K562 (cell line): ENCODE data around the gene NUP107. TPM values are rescaled to one million over a fixed set of nuclear protein-coding genes. Genes with fewer than 3 reads are reported as not detected.

Source experiments
- ATAC-seq: fragments of 200-7000 bp; cut with Tn5 transposase; 3 replicates; pipeline ENCODE4 v1.9.1; 2020; ENCODE audit warnings: moderate library complexity
- BruUV-seq: library from RNA; stranded (reverse); fragments of 400-500 nt; replicated peaks from 2 replicates; lab custom pipeline; 2021; lab: Mats Ljungman, UMichigan
- CTCF ChIA-PET: fragments of 300-600 bp; formaldehyde crosslinking; extraction: SDS; loops from one replicate; lab custom pipeline; 2021; ENCODE audit warnings: low intra/inter-chr PET ratio; lab: Yijun Ruan, JAX
- POLR2A ChIA-PET: fragments of 300-600, 350-650 bp; sonication (Branson Sonifier 250); formaldehyde crosslinking; extraction: SDS; loops from one replicate; lab custom pipeline; 2021; ENCODE audit warnings: antibody characterized with exemption, inconsistent platforms; lab: Yijun Ruan, JAX
- DNase-seq, 4 experiments: peaks; one replicate each; pipeline versions ENCODE4 v3.0.0 to v3.0.0-alpha.2; 2011 to 2018; ENCODE audit warnings: low spot score in 3 of 4, mixed read lengths in 3 of 4; ENCODE audit errors: extremely low read depth in 1 of 4
- FAIRE-seq: peaks from 2 replicates; lab custom pipeline; 2011; peaks lifted over from hg19 to GRCh38; lab: Jason Lieb, UNC
- H2AFZ ChIP-seq: 2 replicates; pipeline ENCODE4 v1.6.0; 2011; ENCODE audit warnings: low read depth, low read length, control low read depth, inconsistent platforms
- H3K27ac ChIP-seq: fragments of 200-600 bp; 3 replicates; pipeline ENCODE4 v1.8.0; 2011; ENCODE audit warnings: low read depth, mild to moderate bottlenecking, control low read depth, inconsistent platforms, low read length, moderate library complexity, mixed read lengths; ENCODE audit errors: extremely low read depth
- H3K27me3 ChIP-seq, 2 experiments: fragments of 300-600 bp in 1 of 2; 2 replicates in 1 of 2; 3 replicates in 1 of 2; pipeline versions ENCODE4 v1.6.0 to v1.8.0; 2011; ENCODE audit warnings: inconsistent platforms in 2 of 2, low read length in 2 of 2, mild to moderate bottlenecking in 1 of 2, mixed read lengths in 1 of 2, moderate library complexity in 1 of 2; ENCODE audit not compliant: control insufficient read depth in 2 of 2, insufficient read depth in 2 of 2
- H3K36me3 ChIP-seq: fragments of 300-600 bp; 3 replicates; pipeline ENCODE4 v1.8.0; 2011; ENCODE audit warnings: mild to moderate bottlenecking, low read length, inconsistent platforms; ENCODE audit not compliant: control insufficient read depth, insufficient read depth
- H3K4me1 ChIP-seq, 2 experiments: fragments of 200-600 bp in 1 of 2; replicated peaks in 1 of 2; 2 replicates in 1 of 2; 3 replicates in 1 of 2; pipeline versions ENCODE4 v1.5.1 to v1.8.0; 2011; ENCODE audit warnings: inconsistent platforms in 2 of 2, low read length in 2 of 2, mild to moderate bottlenecking in 1 of 2, mixed read lengths in 1 of 2, moderate library complexity in 1 of 2; ENCODE audit not compliant: control insufficient read depth in 2 of 2, insufficient read depth in 2 of 2
- H3K4me2 ChIP-seq: 2 replicates; pipeline ENCODE4 v1.6.1; 2011; ENCODE audit warnings: low read length, control low read depth, inconsistent platforms, mixed read lengths; ENCODE audit not compliant: insufficient read depth
- H3K4me3 ChIP-seq: fragments of 200-600 bp; sonication (generic), shearing (Covaris generic); 2 replicates; pipeline ENCODE4 v1.5.1; 2016; ENCODE audit warnings: control low read depth, inconsistent platforms
- H3K79me2 ChIP-seq: fragments of 200-600 bp; 3 replicates; pipeline ENCODE4 v1.8.0; 2011; ENCODE audit warnings: low read length, inconsistent platforms; ENCODE audit not compliant: control insufficient read depth, insufficient read depth
- H3K9ac ChIP-seq, 2 experiments: 2 replicates each; pipeline versions ENCODE4 v1.6.0 to v1.6.1; 2011; ENCODE audit warnings: low read depth in 2 of 2, low read length in 2 of 2, control low read depth in 1 of 2, inconsistent platforms in 1 of 2, mild to moderate bottlenecking in 1 of 2, mixed read lengths in 1 of 2; ENCODE audit not compliant: insufficient read depth in 1 of 2
- H3K9me1 ChIP-seq: one replicate; pipeline ENCODE4 v1.6.0; 2011; ENCODE audit warnings: inconsistent platforms, mild to moderate bottlenecking, low read length, moderate library complexity; ENCODE audit not compliant: control insufficient read depth, insufficient read depth
- H3K9me3 ChIP-seq: replicated peaks from 2 replicates; pipeline ENCODE4 v1.5.1; 2011; ENCODE audit warnings: low read depth, low read length, inconsistent platforms; ENCODE audit not compliant: control insufficient read depth, insufficient read depth
- H4K20me1 ChIP-seq: replicated peaks from 2 replicates; pipeline ENCODE4 v1.6.1; 2011; ENCODE audit warnings: low read length, inconsistent platforms, mixed read lengths; ENCODE audit not compliant: control insufficient read depth, insufficient read depth
- MITF ChIP-seq: IDR thresholded peaks from 2 replicates; pipeline ENCODE4 v1.6.1; 2014; ENCODE audit warnings: antibody characterized with exemption
- NCOA2 ChIP-seq, 2 experiments: fragments of 450-650 bp; IDR thresholded peaks; 2 replicates each; pipeline ENCODE4 v1.6.1; 2018; ENCODE audit warnings: mild to moderate bottlenecking in 2 of 2, moderate library complexity in 1 of 2; ENCODE audit not compliant: partially characterized antibody in 2 of 2
- NFE2 ChIP-seq: IDR thresholded peaks from 2 replicates; pipeline ENCODE4 v1.6.1; 2014; ENCODE audit warnings: antibody characterized with exemption, low read depth
- POLR2H ChIP-seq: IDR thresholded peaks from 2 replicates; pipeline ENCODE4 v1.6.1; 2016; ENCODE audit warnings: missing genetic modification characterization, low read depth, mild to moderate bottlenecking, control low read depth, missing compliant biosample characterization, moderate library complexity
- PRDM10 ChIP-seq: fragments of 450-650 bp; IDR thresholded peaks from 2 replicates; pipeline ENCODE4 v1.6.1; 2018; ENCODE audit not compliant: partially characterized antibody
- PURB ChIP-seq: sonication (generic); formaldehyde crosslinking; IDR thresholded peaks from 2 replicates; pipeline ENCODE4 v1.9.0; 2021; ENCODE audit warnings: low read depth, mild to moderate bottlenecking, missing genetic modification reagents
- TEAD2 ChIP-seq: fragments of 450-650 bp; IDR thresholded peaks from 2 replicates; pipeline ENCODE4 v1.6.1; 2016; ENCODE audit warnings: missing genetic modification characterization, control low read depth, missing compliant biosample characterization
- ZBTB1 ChIP-seq: sonication (generic); formaldehyde crosslinking; IDR thresholded peaks from 2 replicates; pipeline ENCODE4 v1.8.1; 2023; ENCODE audit warnings: missing genetic modification reagents, low read depth, mild to moderate bottlenecking, borderline replicate concordance
- ZNF197 ChIP-seq: fragments of 200-800 bp; sonication (Bioruptor generic); IDR thresholded peaks from 2 replicates; pipeline ENCODE4 v1.6.1; 2016; ENCODE audit warnings: low read depth, missing genetic modification characterization, missing compliant biosample characterization
- ZNF431 ChIP-seq: sonication (generic); formaldehyde crosslinking; IDR thresholded peaks from 2 replicates; pipeline ENCODE4 v1.8.0; 2022; ENCODE audit warnings: mild to moderate bottlenecking, missing genetic modification reagents
- ZNF592 ChIP-seq: fragments of 450-650 bp; IDR thresholded peaks from 2 replicates; pipeline ENCODE4 v1.6.1; 2017; ENCODE audit warnings: antibody characterized with exemption, mild to moderate bottlenecking
- ZNF766 ChIP-seq: fragments of 200-800 bp; sonication (Bioruptor generic); conservative IDR thresholded peaks from 2 replicates; pipeline ENCODE4 v1.6.1; 2016; ENCODE audit warnings: missing genetic modification characterization, missing compliant biosample characterization
- WGBS: fragments of 100-300 bp; shearing (Covaris generic); methylation state at CpG from one replicate; pipeline ENCODE4 v1.1.6; 2016; ENCODE audit warnings: low coverage, mixed read lengths; ENCODE audit not compliant: insufficient coverage; ENCODE audit errors: missing lambda C conversion rate; 5-methylcytosine and 5-hydroxymethylcytosine counted together
- in situ Hi-C: fragments of 300-500 bp; cut with MboI; formaldehyde crosslinking; loops from 4 replicates; pipeline ENCODE4 v1.15.0; 2018; ENCODE audit warnings: inconsistent platforms, mixed read lengths
- intact Hi-C: fragments of 100-400 bp; cut with micrococcal nuclease; formaldehyde crosslinking; loops from 2 replicates; pipeline ENCODE4 v1.14.2; 2022
- polyA plus RNA-seq, 8 experiments: library from polyadenylated mRNA; depleted of rRNA in 4 of 8; stranded (reverse) in 5 of 8; unstranded in 3 of 8; fragments of >200 nt; fragmentation: Nextera tagmentation in 2 of 8; fragmentation: Illumina TruSeq in 1 of 8; extraction: Ambion mirVana in 2 of 8; extraction: Trizol in 1 of 8; gene quantifications; 2 replicates each; pipeline versions ENCODE4 v1.2.1 to v1.2.3, GENCODE V29; 2011 to 2014; ENCODE audit warnings: inconsistent platforms in 1 of 8, missing spikeins in 1 of 8
- total RNA-seq, 7 experiments: library from RNA; depleted of rRNA in 6 of 7; stranded (reverse); fragments of >200 nt in 6 of 7; fragmentation: Illumina TruSeq in 2 of 7; extraction: Trizol in 2 of 7; gene quantifications; 2 replicates each; pipeline versions ENCODE4 v1.2.1 to v1.2.3, GENCODE V29; 2011 to 2021; ENCODE audit warnings: low replicate concordance in 1 of 7

The NUP107 gene
- total and polyA plus RNA-seq, 9 of the 15 experiments (the other 6 are each of a cell fraction or from before 2014, with no cell fraction given) = 129 to 277 (median 199) TPM

GRCh38 chr12:68745376-68745903 is 58.7 kb downstream of the NUP107 start:
- ATAC-seq (peak; percentile 5; the same call in 1 of the 3 replicates), DNase-seq (peak in 1 of 4 experiments; percentile 14), FAIRE-seq (no peak)
- TSS peak; percentile 78 for BruUV-seq
- WGBS = 18% methylated on average over 9 of the region's 9 CpGs
- no peaks in the 10 kb centered on the region for H3K27me3 ChIP-seq
- H4K20me1 ChIP-seq = no peaks in the 10 kb centered on the region
- H3K9ac ChIP-seq = peak overlapping the region; percentile 76 to 96; a peak in 3 of 4 replicates
- H3K9me1 ChIP-seq = no peaks in the 10 kb centered on the region
- POLR2A ChIA-PET = interaction anchor here (0.6 to 2.3 kb wide), 10 partner anchors 9 to 1163 kb away, joined by 3 to 21 read pairs (median 4); partner anchors contain the start of genes MDM2 and NUP107
- peak overlapping the region; percentile 94 for H3K4me2 ChIP-seq
- H3K4me3 ChIP-seq = peak overlapping the region; percentile 66
- H2AFZ ChIP-seq = peak overlapping the region; percentile 81
- no peaks in the 10 kb centered on the region for H3K9me3 ChIP-seq
- H3K79me2 ChIP-seq = peaks cover 19% of the 10 kb centered on the region
- peak overlapping the region; percentile 62 for H3K27ac ChIP-seq
- CTCF ChIA-PET = no interaction called here
- intact Hi-C loops = no loop called here
- H3K36me3 ChIP-seq = peaks cover 30% of the 10 kb centered on the region
- H3K4me1 ChIP-seq = peaks cover 2 to 7% of the 10 kb centered on the region in 2 experiments; a peak in 2 of 5 replicates
- in situ Hi-C loops = no loop called here
- TF ChIP-seq ZBTB1 = no peak
- TF ChIP-seq ZNF592 = peak; percentile 30; the same call in 1 of the 2 replicates
- TF ChIP-seq ZNF197 (CRISPR knock-in tag) = peak; percentile 65; the same call in 1 of the 2 replicates
- peak; percentile 61; the same call in 1 of the 2 replicates for TF ChIP-seq NFE2
- no peak for TF ChIP-seq MITF
- 0 out of 2 replicates have a peak, but pooled peaks have one; percentile 39 for TF ChIP-seq TEAD2 (tag)
- peak; percentile 77 for TF ChIP-seq PRDM10
- TF ChIP-seq ZNF766 (CRISPR knock-in tag) = peak; percentile 56; the same call in 1 of the 2 replicates
- TF ChIP-seq NCOA2 (IDR thresholded peaks at IDR 0.05; ENCODE audit: partially characterized antibody in 2 of 2) = peak in 1 of 2 experiments; percentile 85
- 0 out of 2 replicates have a peak, but pooled peaks have one; percentile 0 for TF ChIP-seq ZNF431 (CRISPR knock-in tag)
- TF ChIP-seq PURB = no peak
- peak; percentile 37; the same call in 1 of the 2 replicates for TF ChIP-seq POLR2H (tag)
